MM.1S (cell line): ENCODE data around the gene TESK2.

Experiments used
- EZH2 ChIP-seq: fragments of 300-600 bp; sonication (generic); optimal IDR thresholded peaks from 2 replicates; pipeline ENCODE3; 2017; ENCODE audit warnings: low read depth, mild to moderate bottlenecking, antibody characterized with exemption, low read length, mixed read lengths
- EZH2phosphoT487 ChIP-seq: fragments of 300-600 bp; sonication (generic); IDR thresholded peaks from 2 replicates; pipeline ENCODE4 v1.6.1; 2018; ENCODE audit warnings: antibody characterized with exemption, low read length
- TF ChIP-seq, protein P1 (sequence below): fragments of 300-600 bp; sonication (generic); IDR thresholded peaks from 2 replicates; pipeline ENCODE4 v1.5.1; 2016; ENCODE audit warnings: antibody characterized with exemption, low read length, mixed read lengths

DNA sequence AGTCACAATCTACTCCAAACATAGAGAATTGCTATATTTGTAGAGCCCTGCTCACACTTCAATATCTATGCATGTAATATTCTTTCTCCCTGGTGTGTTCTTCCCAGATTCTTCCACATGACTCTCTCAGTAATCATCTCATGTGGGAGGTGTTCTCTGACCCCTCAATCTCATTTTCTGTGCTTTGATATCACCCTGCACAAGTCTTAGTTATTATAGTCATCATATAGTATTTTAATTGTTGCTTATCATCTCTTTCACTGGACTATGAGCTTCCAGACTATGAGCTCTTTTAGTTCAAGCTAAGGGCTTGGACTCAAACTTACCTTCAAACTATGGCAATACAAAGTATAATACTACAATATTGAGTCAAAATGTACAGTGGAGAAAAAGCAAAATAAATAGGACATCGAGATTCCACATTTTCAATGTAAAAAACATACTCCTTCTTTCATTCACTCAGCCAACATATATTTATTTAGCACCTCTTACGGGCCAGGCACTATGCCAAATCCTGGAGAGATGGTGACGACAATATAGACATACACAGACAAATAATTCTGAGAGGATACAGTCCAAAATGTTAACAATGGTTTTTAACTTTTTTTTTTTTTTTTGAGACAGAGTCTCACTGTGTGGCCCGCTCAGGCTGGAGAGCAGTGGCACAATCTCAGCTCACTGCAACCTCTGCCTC lies 12.7 kb downstream of the TESK2 start:
- TF ChIP-seq, protein P1, sequence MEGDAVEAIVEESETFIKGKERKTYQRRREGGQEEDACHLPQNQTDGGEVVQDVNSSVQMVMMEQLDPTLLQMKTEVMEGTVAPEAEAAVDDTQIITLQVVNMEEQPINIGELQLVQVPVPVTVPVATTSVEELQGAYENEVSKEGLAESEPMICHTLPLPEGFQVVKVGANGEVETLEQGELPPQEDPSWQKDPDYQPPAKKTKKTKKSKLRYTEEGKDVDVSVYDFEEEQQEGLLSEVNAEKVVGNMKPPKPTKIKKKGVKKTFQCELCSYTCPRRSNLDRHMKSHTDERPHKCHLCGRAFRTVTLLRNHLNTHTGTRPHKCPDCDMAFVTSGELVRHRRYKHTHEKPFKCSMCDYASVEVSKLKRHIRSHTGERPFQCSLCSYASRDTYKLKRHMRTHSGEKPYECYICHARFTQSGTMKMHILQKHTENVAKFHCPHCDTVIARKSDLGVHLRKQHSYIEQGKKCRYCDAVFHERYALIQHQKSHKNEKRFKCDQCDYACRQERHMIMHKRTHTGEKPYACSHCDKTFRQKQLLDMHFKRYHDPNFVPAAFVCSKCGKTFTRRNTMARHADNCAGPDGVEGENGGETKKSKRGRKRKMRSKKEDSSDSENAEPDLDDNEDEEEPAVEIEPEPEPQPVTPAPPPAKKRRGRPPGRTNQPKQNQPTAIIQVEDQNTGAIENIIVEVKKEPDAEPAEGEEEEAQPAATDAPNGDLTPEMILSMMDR: no peak
- TF ChIP-seq EZH2 (no peak), EZH2phosphoT487 (no peak)
